Stimulated activated naive CD8-positive, alpha-beta T cell treated with anti-CD3 and anti-CD28 coated beads, Interleukin-15, amount 100 ng/mL, for 72 hours (primary cell): ENCODE results near the gene ATCAY.
"Not testable (repeated sequence)": the region's sequence is repeated elsewhere in the genome, so short reads cannot be mapped to it uniquely, and the experiment has no call there.

ENCODE experiments used
- ATAC-seq: fragments of 150-1000 bp; cut with Tn5 transposase; 2 replicates; pipeline ENCODE4 v1.10.0; 2021; ENCODE audit warnings: mild to moderate bottlenecking, moderate library complexity
- DNase-seq, 2 donors: peaks; one replicate each; pipeline ENCODE4 v3.0.0; 2021 to 2022
- H3K27ac Mint-ChIP-seq, 2 donors: one replicate each; pipeline ENCODE4 v1.8.0; 2022; ENCODE audit warnings: mild to moderate bottlenecking in 2 of 2, mixed read lengths in 2 of 2, moderate library complexity in 2 of 2
- H3K27me3 Mint-ChIP-seq: one replicate; pipeline ENCODE4 v1.8.0; 2022; ENCODE audit warnings: mixed read lengths
- H3K4me1 Mint-ChIP-seq: one replicate; pipeline ENCODE4 v1.8.0; 2022; ENCODE audit warnings: mild to moderate bottlenecking, mixed read lengths
- H3K4me3 Mint-ChIP-seq, 2 donors: one replicate each; pipeline ENCODE4 v1.8.0; 2022; ENCODE audit warnings: mild to moderate bottlenecking in 2 of 2, mixed read lengths in 2 of 2, moderate library complexity in 1 of 2
- H3K9me3 Mint-ChIP-seq, 2 donors: one replicate each; pipeline ENCODE4 v1.8.0; 2022; ENCODE audit warnings: mixed read lengths in 2 of 2

Gene ATCAY

DNA sequence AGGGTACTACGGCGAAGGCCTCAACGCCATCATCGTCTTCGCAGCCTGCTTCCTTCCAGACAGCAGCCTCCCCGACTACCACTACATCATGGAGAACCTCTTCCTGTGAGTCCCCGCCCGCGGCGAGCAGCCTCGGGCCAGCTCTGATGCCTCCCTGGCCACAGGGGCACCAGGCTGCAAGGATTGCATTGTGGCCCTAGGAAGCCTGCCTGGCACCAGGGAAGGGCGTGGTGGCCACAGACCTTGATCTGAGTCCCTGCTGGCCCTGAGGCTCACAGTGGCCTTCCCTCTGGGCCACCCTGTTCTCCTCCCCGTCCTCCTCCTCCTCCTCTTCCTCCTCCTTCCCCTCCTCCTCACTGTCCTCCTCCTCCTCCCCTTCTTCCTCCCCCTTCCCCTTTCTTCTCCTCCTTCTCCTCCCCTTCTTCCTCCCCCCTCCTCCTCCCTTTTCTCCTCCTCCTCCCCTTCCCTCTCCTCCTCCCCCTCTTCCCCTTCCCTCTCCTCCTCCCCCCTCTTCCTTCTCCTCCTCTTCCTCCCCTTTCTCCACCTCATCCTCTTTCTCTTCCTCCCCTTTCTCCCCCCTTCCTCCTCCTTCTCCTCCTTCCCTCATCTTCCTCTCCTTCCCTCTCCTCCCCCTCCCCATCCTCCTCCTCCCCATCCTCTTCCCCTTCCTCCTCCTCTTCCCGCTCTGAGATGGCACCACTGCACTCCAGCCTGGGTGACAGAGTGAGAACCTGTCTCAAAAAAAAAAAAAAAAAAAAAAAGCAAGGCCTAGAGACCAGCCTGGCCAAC, 28.0 kb downstream of the ATCAY start:
- Mint-ChIP-seq H3K4me1 (no peaks in the 10 kb centered on the region), H3K27ac (no peak overlapping the region), H3K9me3 (peaks cover 0 to 4% of the 10 kb centered on the region in 2 donors), H3K27me3 (peaks cover 6% of the 10 kb centered on the region), H3K4me3 (no peak overlapping the region)
- ATAC-seq (no peak), DNase-seq (no peak)

DNA sequence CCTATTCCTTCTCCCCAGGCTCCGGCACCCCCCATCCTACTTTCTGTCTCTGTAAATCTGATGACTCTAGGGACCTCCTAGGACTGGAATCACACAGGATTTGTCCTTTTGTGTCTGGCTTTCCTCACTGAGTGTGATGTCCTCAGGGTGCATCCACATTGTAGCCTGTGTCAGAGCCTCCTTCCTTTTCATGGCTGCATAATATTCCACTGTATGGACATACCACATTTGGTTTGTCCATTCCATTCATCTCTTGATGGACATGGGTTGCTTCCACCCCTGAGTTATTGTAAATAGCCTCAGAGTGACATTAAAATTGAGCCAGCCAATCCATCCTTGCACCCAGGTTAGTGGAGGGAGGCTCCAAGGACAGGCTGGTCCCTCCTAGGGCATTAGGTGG, 29.6 kb downstream of the ATCAY start:
- H3K4me3 Mint-ChIP-seq, result no peak overlapping the region
- no peak overlapping the region for H3K27ac Mint-ChIP-seq
- H3K4me1 Mint-ChIP-seq, result no peaks in the 10 kb centered on the region
- H3K27me3 Mint-ChIP-seq, result peaks cover 6% of the 10 kb centered on the region
- H3K9me3 Mint-ChIP-seq, result peaks cover 0 to 4% of the 10 kb centered on the region in 2 donors
- ATAC-seq (no peak), DNase-seq (no peak)

DNA sequence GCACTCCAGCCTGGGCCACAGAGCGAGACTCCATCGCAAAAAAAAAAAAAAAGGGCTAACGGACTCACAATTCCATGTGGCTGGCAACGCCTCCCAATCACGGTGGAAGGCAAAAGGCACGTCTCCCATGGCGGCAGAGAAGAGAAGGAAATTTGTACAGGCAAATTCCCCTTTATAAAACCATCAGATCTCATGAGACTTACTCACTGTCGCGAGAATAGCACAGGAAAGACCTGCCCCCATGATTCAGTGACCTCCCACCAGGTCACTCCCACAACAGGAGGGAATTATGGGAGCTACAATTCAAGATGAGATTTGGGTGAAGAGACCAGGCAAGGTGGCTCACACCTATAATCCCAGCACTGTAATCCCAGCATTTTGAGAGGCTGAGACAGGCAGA, 33.7 kb downstream of the ATCAY start:
- H3K27me3 Mint-ChIP-seq, result peaks cover 16% of the 10 kb centered on the region
- DNase-seq, result no peak

DNA sequence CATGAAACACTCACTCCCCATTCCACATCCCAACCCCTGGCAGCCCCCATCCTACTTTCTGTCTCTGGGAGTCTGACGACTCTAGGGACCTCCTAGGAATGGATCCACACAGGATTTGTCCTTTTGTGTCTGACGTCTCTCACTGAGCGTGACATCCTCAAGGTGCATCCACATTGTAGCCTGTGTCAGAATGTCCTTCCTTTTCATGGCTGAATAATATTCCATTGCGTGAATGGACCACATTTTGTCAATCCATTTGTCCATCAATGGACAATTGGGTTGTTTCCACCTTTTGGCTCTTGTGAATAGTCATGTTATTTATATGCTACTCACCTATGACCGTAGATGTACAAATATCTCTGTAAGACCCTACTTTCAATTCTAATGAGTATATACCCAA, 35.5 kb downstream of the ATCAY start:
- peaks cover 16% of the 10 kb centered on the region for H3K27me3 Mint-ChIP-seq
- peaks cover 0 to 7% of the 10 kb centered on the region in 2 donors for H3K9me3 Mint-ChIP-seq
- no peaks in the 10 kb centered on the region for H3K4me1 Mint-ChIP-seq
- no peak overlapping the region for H3K27ac Mint-ChIP-seq
- no peak for DNase-seq
- H3K4me3 Mint-ChIP-seq, result no peak overlapping the region
- ATAC-seq, result no peak

More for the DNA sequence above, 33.7 kb downstream of the ATCAY start:
- Mint-ChIP-seq H3K9me3 (peaks cover 4 to 7% of the 10 kb centered on the region in 2 donors), H3K27ac (no peak overlapping the region), H3K4me1 (no peaks in the 10 kb centered on the region), H3K4me3 (no peak overlapping the region)
- ATAC-seq, result no peak

DNA sequence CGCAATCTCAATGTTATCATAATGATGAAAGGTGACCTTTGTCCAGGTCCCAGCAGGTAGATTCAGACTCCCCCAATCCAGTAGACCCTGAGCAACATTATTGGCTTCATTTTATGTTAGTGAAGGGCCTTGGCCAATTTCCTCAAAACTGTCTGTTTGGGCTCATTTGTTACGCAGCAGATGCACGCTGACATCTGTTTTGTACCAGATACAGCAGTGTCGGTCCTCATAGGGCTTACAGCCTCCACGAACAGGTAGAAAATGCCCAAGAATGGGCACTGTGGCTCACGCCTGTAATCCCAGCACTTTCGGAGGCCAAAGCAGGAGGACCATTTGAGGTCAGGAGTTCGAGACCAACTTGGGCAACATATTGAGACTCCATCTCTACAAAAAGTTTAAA, 39.3 kb downstream of the ATCAY start:
- H3K27me3 Mint-ChIP-seq, result peaks cover 10% of the 10 kb centered on the region
- H3K9me3 Mint-ChIP-seq, result peaks cover 13 to 18% of the 10 kb centered on the region in 2 donors
- no peak for ATAC-seq

DNA sequence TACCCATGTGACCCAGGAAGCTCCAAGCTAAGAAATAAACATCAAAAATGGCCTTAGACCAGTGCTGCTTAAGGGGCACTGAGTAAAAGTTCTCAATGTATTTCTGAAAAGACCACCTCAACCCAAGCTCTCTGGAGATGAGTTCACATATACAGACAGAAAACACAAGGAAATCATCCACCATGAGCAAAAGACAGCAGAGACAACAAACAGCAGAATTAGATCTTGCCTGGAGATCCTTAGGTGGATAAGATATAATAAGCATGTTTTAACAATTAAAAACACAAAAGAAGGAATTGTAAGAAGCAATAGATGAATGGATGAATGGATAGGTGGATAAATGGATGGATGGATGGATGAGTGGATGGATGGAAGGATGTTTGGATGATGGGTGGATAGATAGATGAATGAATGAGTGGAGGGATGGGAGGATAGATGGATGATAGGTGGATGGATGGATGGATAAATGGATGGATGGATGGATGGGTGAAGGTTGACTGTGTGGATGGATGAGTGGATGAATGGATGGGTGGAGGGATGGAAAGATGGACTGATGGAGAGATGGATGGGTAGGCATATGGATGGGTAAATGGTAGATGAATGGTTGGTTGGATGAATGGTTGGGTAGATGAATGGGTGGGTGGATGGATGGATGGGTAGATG, 42.7 kb downstream of the ATCAY start:
- no peak overlapping the region for H3K27ac Mint-ChIP-seq
- H3K4me1 Mint-ChIP-seq, result no peaks in the 10 kb centered on the region
- ATAC-seq, result no peak
- H3K27me3 Mint-ChIP-seq, result no peaks in the 10 kb centered on the region
- no peak for DNase-seq
- H3K4me3 Mint-ChIP-seq, result no peak overlapping the region
- peaks cover 11 to 13% of the 10 kb centered on the region in 2 donors for H3K9me3 Mint-ChIP-seq

More for the DNA sequence above, 39.3 kb downstream of the ATCAY start:
- Mint-ChIP-seq H3K4me1 (no peaks in the 10 kb centered on the region), H3K27ac (no peak overlapping the region), H3K4me3 (no peak overlapping the region)
- DNase-seq, result no peak

DNA sequence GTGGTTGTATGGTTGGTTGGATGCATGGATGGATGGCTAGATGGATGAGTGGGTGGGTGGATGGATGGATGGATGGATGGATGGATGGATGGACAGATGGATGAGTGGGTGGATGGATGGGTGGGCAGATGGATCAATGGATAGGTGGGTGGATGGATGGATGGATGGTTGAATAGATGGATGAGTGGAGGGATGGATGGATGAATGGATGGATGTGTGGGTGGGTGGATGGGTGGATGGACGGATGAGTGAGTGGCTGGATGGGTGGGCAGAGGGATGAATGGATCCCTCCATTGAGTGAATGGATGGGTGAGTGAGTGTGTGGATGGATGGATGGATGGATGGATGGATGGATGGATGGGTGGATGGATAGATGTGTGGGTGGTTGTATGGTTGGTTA, 43.4 kb downstream of the ATCAY start:
- no peak for ATAC-seq
- Mint-ChIP-seq H3K4me3 (no peak overlapping the region), H3K27me3 (no peaks in the 10 kb centered on the region), H3K27ac (no peak overlapping the region), H3K9me3 (peaks cover 11 to 13% of the 10 kb centered on the region in 2 donors), H3K4me1 (no peaks in the 10 kb centered on the region)
- DNase-seq, result no peak

DNA sequence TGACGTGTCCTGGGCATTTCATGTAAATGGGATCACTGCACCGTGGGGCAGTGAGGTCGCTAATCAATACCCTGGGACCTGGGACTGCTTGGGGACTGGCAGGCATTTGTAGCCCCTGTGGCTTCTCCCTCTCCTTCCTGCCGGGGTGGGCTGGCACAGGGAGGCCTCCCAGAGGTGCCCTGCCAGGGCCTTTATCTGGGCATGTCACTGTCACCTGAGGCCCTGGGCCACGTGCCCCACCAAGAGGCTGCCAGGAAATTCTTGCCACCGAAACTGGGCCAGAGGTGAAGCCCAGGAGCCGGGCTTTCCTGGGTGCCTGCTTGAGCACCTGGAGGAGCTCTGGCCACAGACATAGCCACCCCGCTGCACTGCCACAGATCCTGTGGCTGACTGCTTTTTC, 50.6 kb downstream of the ATCAY start:
- peaks cover 34% of the 10 kb centered on the region for H3K27me3 Mint-ChIP-seq
- H3K4me1 Mint-ChIP-seq, result no peaks in the 10 kb centered on the region
- DNase-seq (no peak), ATAC-seq (no peak)
- no peak overlapping the region for H3K4me3 Mint-ChIP-seq
- no peaks in the 10 kb centered on the region for H3K9me3 Mint-ChIP-seq
- no peak overlapping the region for H3K27ac Mint-ChIP-seq

DNA sequence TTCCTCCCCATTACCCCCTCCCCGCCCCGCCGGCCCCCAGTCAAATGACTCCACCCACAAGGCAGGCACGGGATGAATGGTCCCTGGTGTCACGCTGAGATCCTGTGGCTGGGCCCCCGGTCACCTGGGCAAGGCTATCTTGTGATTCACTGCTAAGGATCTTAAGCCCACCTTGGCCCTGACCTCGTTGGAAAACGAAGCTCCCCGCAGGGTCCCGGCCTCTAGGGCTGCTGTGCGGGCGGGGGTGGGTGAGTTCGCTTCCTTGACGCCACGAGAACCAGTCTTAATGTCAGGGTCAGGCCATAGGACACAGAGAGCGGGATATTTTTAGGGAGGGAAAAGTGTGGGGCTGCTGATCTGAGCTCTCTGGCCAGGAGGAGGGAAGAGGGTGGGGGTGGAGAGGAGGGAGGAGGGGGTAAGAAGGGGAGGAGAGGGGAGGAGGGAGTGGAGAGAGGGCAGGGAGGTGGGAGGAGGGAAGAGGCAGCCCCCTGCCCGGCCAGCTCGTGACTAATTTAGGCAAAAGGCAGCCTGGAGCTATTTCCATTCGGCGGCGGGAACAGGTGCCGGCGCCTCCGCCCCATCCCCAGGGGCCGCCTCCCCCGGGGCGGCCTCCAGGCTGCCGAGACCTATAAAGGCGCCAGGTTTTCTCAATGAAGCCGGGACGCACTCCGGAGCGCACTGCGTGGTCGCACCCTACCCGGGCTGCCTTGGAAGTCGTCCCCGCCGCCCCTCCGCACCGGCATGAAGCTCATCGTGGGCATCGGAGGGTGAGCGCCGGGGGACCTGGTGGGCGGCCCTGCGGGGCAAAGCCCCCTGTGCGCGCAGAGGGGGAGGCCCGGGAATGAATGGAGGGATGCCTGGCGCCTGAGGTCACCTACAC, 52.7 kb downstream of the ATCAY start, which contains the start of gene NMRK2:
NMRK2 (plus strand) TSS at position 139 of the 880 bp plus-strand sequence; CDS start at position 742, 603 bp downstream.
- Mint-ChIP-seq H3K9me3 (no peaks in the 10 kb centered on the region), H3K27ac (peak within 1 kb of the TSS; percentile 50 to 57), H3K4me3 (peak within 1 kb of the TSS in 1 of 2 donors; percentile 44), H3K27me3 (peaks cover 34% of the 10 kb centered on the region), H3K4me1 (no peaks in the 10 kb centered on the region)
- no peak for ATAC-seq
- no peak for DNase-seq

DNA sequence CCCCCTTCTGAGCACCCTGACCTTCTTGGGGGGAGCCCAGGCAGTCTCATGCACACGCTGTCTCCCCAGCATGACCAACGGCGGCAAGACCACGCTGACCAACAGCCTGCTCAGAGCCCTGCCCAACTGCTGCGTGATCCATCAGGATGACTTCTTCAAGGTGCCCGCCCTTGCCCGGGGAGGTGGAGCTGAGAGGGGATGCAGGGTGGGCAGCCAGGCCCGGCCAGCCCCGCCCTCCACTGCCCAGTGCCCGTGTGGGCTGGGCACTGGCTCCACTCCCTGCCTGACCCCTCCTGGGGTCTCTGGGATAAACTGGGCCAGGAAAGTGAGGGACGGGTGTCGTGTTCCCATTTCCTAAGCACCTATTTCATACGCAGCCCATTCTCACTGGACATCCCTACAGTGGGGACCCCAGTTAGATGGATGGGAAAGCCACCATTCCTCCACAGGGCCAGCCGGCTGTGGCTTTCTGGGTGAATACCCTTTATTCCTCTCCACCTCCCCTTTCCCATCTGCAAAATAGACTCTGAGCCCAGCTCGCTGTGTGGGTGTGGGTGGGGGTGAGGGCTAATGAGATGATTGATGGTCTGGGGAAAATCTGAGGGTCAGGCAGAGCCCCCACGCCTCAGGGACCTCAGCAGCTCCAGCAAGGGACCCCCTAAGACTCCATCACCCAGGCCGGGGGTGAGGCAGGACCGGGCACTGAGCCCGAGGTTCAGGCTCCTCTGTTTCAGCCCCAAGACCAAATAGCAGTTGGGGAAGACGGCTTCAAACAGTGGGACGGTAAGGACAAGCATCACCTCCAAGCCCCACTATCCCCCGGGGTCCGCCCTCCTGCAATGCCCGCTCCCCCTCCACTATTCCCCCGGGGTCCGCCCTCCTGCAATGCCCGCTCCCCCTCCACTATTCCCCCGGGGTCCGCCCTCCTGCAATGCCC, 56.3 kb downstream of the ATCAY start:
- Mint-ChIP-seq H3K27ac (no peak overlapping the region), H3K4me1 (no peaks in the 10 kb centered on the region), H3K9me3 (no peaks in the 10 kb centered on the region), H3K4me3 (no peak overlapping the region), H3K27me3 (peaks cover 25% of the 10 kb centered on the region)
- DNase-seq, result no peak
- no peak for ATAC-seq

DNA sequence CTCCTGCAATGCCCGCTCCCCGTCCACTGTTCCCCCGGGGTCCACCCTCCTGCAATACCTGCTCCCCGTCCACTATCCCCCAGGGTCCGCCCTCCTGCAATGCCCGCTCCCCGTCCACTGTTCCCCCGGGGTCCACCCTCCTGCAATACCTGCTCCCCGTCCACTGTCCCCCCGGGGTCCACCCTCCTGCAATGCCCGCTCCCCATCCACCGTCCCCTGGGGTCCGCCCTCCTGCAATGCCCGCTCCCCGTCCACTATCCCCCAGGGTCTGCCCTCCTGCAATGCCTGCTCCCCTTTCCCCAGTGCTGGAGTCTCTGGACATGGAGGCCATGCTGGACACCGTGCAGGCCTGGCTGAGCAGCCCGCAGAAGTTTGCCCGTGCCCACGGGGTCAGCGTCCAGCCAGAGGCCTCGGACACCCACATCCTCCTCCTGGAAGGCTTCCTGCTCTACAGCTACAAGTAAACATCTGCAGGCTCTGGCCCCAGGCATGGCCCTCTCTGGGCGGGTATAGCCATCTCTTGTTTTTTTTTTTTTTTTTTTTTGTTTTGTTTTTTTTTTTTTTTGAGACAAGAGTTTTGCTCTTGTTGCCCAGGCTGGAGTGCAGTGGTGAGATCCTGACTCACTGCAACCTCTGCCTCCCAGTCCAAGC, 57.9 kb downstream of the ATCAY start:
- not testable (repeated sequence) for DNase-seq, H3K9me3 Mint-ChIP-seq, H3K4me1 Mint-ChIP-seq, ATAC-seq, H3K4me3 Mint-ChIP-seq, H3K27ac Mint-ChIP-seq
- H3K27me3 Mint-ChIP-seq, result peaks cover 11% of the 10 kb centered on the region

DNA sequence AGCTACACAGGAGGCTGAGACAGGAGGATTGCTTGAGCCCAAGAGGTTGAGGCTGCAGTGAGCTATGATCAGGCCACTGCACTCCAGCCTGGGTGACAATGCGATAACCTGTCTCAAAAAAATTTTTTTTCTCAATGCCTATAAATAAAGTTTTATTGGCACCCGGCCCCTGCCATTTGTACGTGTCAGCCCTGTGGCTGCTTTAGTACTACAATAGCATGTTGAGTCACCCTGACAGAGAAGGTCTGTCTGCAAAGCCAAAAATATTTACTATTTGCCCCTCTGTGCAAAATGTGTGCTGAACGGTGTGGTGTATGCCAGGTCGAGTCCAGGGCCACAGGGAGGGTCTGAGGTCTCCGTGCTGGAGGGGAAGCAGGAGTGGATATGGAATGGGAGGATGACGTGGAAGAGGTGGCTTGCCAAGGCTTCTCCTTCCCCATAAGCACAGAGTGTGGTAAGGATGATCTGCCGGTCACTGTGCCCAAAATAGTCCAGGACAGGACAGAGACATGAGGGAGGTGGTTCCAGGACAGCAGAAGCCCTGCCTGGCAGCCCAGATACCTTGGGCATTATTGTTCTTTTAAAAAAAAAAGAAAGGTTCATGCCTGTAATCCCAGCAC, 62.4 kb downstream of the ATCAY start:
- Mint-ChIP-seq H3K4me1 (no peaks in the 10 kb centered on the region), H3K27me3 (no peaks in the 10 kb centered on the region), H3K27ac (no peak overlapping the region), H3K9me3 (no peaks in the 10 kb centered on the region), H3K4me3 (no peak overlapping the region)
- no peak for ATAC-seq
- DNase-seq, result no peak

DNA sequence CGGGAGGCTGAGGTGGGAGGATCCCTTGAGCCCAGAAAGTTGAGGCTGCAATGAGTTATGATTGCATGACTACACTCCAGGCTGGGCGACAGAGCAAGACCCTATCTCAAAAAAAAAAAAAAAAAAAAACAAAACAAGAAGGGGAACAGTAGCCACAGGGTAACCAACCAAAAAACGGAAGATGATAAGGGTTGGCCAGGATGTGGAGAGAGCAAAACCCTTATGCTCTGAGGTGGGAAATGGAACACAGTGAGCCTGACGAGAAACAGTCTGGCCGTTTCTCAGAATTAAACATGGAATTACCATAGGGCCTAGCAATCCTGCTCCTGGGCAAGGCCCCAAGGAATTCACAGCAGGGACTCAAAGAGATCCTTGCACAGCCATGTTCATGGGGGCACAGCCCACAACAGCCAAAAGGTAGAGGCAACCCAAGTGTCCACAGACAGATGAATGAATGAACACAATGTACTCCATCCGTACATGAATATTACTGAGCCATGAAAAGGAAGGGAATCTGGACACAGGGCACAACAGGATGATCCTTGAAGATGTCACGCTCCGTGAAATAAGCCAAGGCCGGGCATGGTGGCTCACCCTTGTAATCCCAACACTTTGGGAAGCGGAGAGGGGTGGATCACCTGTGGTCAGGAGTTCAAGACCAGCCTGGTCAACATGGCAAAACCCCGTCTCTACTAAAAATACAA, 63.7 kb downstream of the ATCAY start:
- Mint-ChIP-seq H3K27me3 (no peaks in the 10 kb centered on the region), H3K9me3 (no peaks in the 10 kb centered on the region), H3K27ac (no peak overlapping the region), H3K4me1 (no peaks in the 10 kb centered on the region), H3K4me3 (no peak overlapping the region)
- DNase-seq (no peak), ATAC-seq (no peak)
